ENCODE results near the gene IFTAP.

GRCh38 chr11:36605221-36606216 is 11.2 kb downstream of the IFTAP start:
- no peak for TF ChIP-seq POLR2AphosphoS5 (IDR thresholded peaks at IDR 0.05; ENCODE audit: insufficient read depth, low read depth, low read length)
- TF ChIP-seq, protein P1, sequence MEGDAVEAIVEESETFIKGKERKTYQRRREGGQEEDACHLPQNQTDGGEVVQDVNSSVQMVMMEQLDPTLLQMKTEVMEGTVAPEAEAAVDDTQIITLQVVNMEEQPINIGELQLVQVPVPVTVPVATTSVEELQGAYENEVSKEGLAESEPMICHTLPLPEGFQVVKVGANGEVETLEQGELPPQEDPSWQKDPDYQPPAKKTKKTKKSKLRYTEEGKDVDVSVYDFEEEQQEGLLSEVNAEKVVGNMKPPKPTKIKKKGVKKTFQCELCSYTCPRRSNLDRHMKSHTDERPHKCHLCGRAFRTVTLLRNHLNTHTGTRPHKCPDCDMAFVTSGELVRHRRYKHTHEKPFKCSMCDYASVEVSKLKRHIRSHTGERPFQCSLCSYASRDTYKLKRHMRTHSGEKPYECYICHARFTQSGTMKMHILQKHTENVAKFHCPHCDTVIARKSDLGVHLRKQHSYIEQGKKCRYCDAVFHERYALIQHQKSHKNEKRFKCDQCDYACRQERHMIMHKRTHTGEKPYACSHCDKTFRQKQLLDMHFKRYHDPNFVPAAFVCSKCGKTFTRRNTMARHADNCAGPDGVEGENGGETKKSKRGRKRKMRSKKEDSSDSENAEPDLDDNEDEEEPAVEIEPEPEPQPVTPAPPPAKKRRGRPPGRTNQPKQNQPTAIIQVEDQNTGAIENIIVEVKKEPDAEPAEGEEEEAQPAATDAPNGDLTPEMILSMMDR (IDR thresholded peaks at IDR 0.05; ENCODE audit: extremely low read depth in 1 of 2, insufficient read depth in 1 of 2, low read depth in 1 of 2, low read length in 2 of 2), result no peak
- TF ChIP-seq JUN (IDR thresholded peaks at IDR 0.05; ENCODE audit: borderline replicate concordance, insufficient read depth, insufficient read length, low read depth), result no peak
- no peak for TF ChIP-seq POLR2A (IDR thresholded peaks at IDR 0.05; ENCODE audit: low read depth, low read length)
- TF ChIP-seq EZH2 (IDR thresholded peaks at IDR 0.05; ENCODE audit: borderline replicate concordance, low read depth, low read length, severe bottlenecking), result no peak
- no peak for TF ChIP-seq FOS (IDR thresholded peaks at IDR 0.05; ENCODE audit: borderline replicate concordance, insufficient read depth, low read length)
- TF ChIP-seq, protein P2, sequence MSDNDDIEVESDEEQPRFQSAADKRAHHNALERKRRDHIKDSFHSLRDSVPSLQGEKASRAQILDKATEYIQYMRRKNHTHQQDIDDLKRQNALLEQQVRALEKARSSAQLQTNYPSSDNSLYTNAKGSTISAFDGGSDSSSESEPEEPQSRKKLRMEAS (IDR thresholded peaks at IDR 0.05; ENCODE audit: insufficient read depth, insufficient read length), result no peak
- TF ChIP-seq MYC (IDR thresholded peaks at IDR 0.05; ENCODE audit: low read depth, low read length), result no peak
- TF ChIP-seq GATA2 (IDR thresholded peaks at IDR 0.05; ENCODE audit: insufficient read depth, insufficient read length, low read depth, low read length), result no peak

All from endothelial cell of umbilical vein (primary cell).